Measurements from ENCODE around the gene ZNF774.

The ZNF774 gene

GRCh38 chr15:90401495-90401894, 49.4 kb downstream of the ZNF774 start:
- TF ChIP-seq CTCF (IDR thresholded peaks at IDR 0.05; ENCODE audit: unreplicated experiment in 3 of 3), result no peak
- peak overlapping the region; percentile 94 for H3K27ac Mint-ChIP-seq
- H3K27me3 Mint-ChIP-seq (ENCODE audit: low read depth), result no peaks in the 10 kb centered on the region
- peaks cover 45% of the 10 kb centered on the region for H3K4me1 Mint-ChIP-seq
- peak overlapping the region; percentile 7 to 34 (median 29) for H3K4me3 Mint-ChIP-seq
- H3K9me3 Mint-ChIP-seq, result no peaks in the 10 kb centered on the region
- H3K36me3 Mint-ChIP-seq (ENCODE audit: low read depth), result no peaks in the 10 kb centered on the region

GRCh38 chr15:90402223-90402622, 50.1 kb downstream of the ZNF774 start:
- Mint-ChIP-seq H3K27ac (peak overlapping the region; percentile 94), H3K9me3 (no peaks in the 10 kb centered on the region), H3K36me3 (ENCODE audit: low read depth) (no peaks in the 10 kb centered on the region), H3K4me1 (peaks cover 51% of the 10 kb centered on the region), H3K27me3 (ENCODE audit: low read depth) (no peaks in the 10 kb centered on the region), H3K4me3 (peak overlapping the region; percentile 2 to 34 (median 31))
- no peak for TF ChIP-seq CTCF (IDR thresholded peaks at IDR 0.05; ENCODE audit: unreplicated experiment in 3 of 3)

GRCh38 chr15:90402767-90403166, 50.7 kb downstream of the ZNF774 start:
- H3K27me3 Mint-ChIP-seq (ENCODE audit: low read depth), result no peaks in the 10 kb centered on the region
- H3K27ac Mint-ChIP-seq, result peak overlapping the region; percentile 94
- H3K9me3 Mint-ChIP-seq, result no peaks in the 10 kb centered on the region
- peak overlapping the region in 1 of 3 experiments; percentile 34 for H3K4me3 Mint-ChIP-seq
- H3K36me3 Mint-ChIP-seq (ENCODE audit: low read depth), result no peaks in the 10 kb centered on the region
- H3K4me1 Mint-ChIP-seq, result peaks cover 51% of the 10 kb centered on the region
- TF ChIP-seq CTCF (IDR thresholded peaks at IDR 0.05; ENCODE audit: unreplicated experiment in 3 of 3), result no peak

- H3K4me3 Mint-ChIP-seq, result no peak overlapping the region
- peaks cover 12% of the 10 kb centered on the region for H3K36me3 Mint-ChIP-seq (ENCODE audit: low read depth)
- H3K4me1 Mint-ChIP-seq, result peaks cover 53% of the 10 kb centered on the region
- H3K27ac Mint-ChIP-seq, result peak overlapping the region; percentile 64 to 90 (median 76)
- no peak for TF ChIP-seq CTCF (IDR thresholded peaks at IDR 0.05; ENCODE audit: unreplicated experiment in 3 of 3)
- peaks cover 2% of the 10 kb centered on the region for H3K9me3 Mint-ChIP-seq
- H3K27me3 Mint-ChIP-seq (ENCODE audit: low read depth), result no peaks in the 10 kb centered on the region
These were observed 53.0 kb downstream of the ZNF774 start for GRCh38 chr15:90405055-90405607.

- H3K27me3 Mint-ChIP-seq (ENCODE audit: low read depth), result no peaks in the 10 kb centered on the region
- H3K27ac Mint-ChIP-seq, result no peak overlapping the region
- peaks cover 17% of the 10 kb centered on the region for H3K36me3 Mint-ChIP-seq (ENCODE audit: low read depth)
These were observed 55.3 kb downstream of the ZNF774 start for GRCh38 chr15:90407336-90407735.

More at GRCh38 chr15:90407336-90407735, 55.3 kb downstream of the ZNF774 start:
- TF ChIP-seq CTCF (IDR thresholded peaks at IDR 0.05; ENCODE audit: unreplicated experiment in 3 of 3), result no peak
- Mint-ChIP-seq H3K4me3 (no peak overlapping the region), H3K9me3 (peaks cover 2% of the 10 kb centered on the region), H3K4me1 (peaks cover 40% of the 10 kb centered on the region)
